Common myeloid progenitor, CD34-positive (primary cell): ENCODE results near the gene CADM2.

ENCODE experiments used
- CTCF ChIA-PET: fragments of 350-600 bp; sonication (Branson Sonifier 250); formaldehyde crosslinking; loops from one replicate; lab custom pipeline; 2021; ENCODE audit warnings: antibody characterized with exemption; lab: Charles Lee
- POLR2A ChIA-PET: fragments of 350-600 bp; sonication (Branson Sonifier 250); formaldehyde crosslinking; loops from one replicate; lab custom pipeline; 2021; ENCODE audit warnings: antibody characterized with exemption; lab: Charles Lee
- DNase-seq, 3 donors: peaks; one replicate each; pipeline versions ENCODE4 v3.0.0 to v3.0.0-alpha.2; 2013
- H3K27ac ChIP-seq, 2 experiments: 1 replicate in 1 of 2; 2 replicates in 1 of 2; pipeline ENCODE4 v1.7.0; 2013; ENCODE audit warnings: inconsistent platforms in 2 of 2, low read length in 2 of 2, mild to moderate bottlenecking in 2 of 2, low read depth in 1 of 2, moderate library complexity in 1 of 2; ENCODE audit not compliant: severe bottlenecking in 2 of 2, insufficient read depth in 1 of 2, poor library complexity in 1 of 2
- H3K27me3 ChIP-seq, 5 experiments: replicated peaks in 2 of 5; 1 replicate in 3 of 5; 2 replicates in 2 of 5; pipeline versions ENCODE4 v1.6.1 to v1.7.0; 2013; ENCODE audit warnings: low read length in 4 of 5, mild to moderate bottlenecking in 2 of 5, moderate library complexity in 2 of 5, inconsistent platforms in 1 of 5; ENCODE audit not compliant: insufficient read depth in 5 of 5, control insufficient read depth in 4 of 5
- H3K36me3 ChIP-seq, 4 experiments: 1 replicate in 2 of 4; 2 replicates in 2 of 4; pipeline versions ENCODE4 v1.6.1 to v1.7.0; 2013; ENCODE audit warnings: low read length in 3 of 4, control low read depth in 1 of 4, mild to moderate bottlenecking in 1 of 4; ENCODE audit not compliant: control insufficient read depth in 4 of 4, insufficient read depth in 4 of 4
- H3K4me1 ChIP-seq, 4 experiments: 1 replicate in 3 of 4; 2 replicates in 1 of 4; pipeline versions ENCODE4 v1.6.1 to v1.7.1; 2013; ENCODE audit warnings: low read length in 3 of 4, mild to moderate bottlenecking in 3 of 4, control low read depth in 1 of 4, inconsistent platforms in 1 of 4, moderate library complexity in 1 of 4; ENCODE audit not compliant: control insufficient read depth in 4 of 4, insufficient read depth in 4 of 4; ENCODE audit errors: control extremely low read depth in 1 of 4
- H3K4me3 ChIP-seq, 7 experiments: 1 replicate in 4 of 7; 2 replicates in 3 of 7; pipeline versions ENCODE4 v1.5.1 to v1.7.0; 2013; ENCODE audit warnings: mild to moderate bottlenecking in 7 of 7, low read length in 6 of 7, moderate library complexity in 6 of 7, inconsistent platforms in 2 of 7, low read depth in 2 of 7, control low read depth in 1 of 7; ENCODE audit not compliant: insufficient read depth in 4 of 7, control insufficient read depth in 1 of 7; ENCODE audit errors: extremely low read depth in 1 of 7
- H3K9me3 ChIP-seq, 5 experiments: 1 replicate in 4 of 5; 2 replicates in 1 of 5; pipeline versions ENCODE4 v1.6.1 to v1.7.1; 2013; ENCODE audit warnings: low read length in 4 of 5, mild to moderate bottlenecking in 2 of 5, inconsistent platforms in 1 of 5, low read depth in 1 of 5, moderate library complexity in 1 of 5; ENCODE audit not compliant: control insufficient read depth in 4 of 5, insufficient read depth in 2 of 5; ENCODE audit errors: control extremely low read depth in 1 of 5
- WGBS: methylation state at CpG from one replicate; pipeline ENCODE4 v1.1.5; 2013; ENCODE audit not compliant: insufficient coverage; 5-methylcytosine and 5-hydroxymethylcytosine counted together

CADM2 gene

DNA sequence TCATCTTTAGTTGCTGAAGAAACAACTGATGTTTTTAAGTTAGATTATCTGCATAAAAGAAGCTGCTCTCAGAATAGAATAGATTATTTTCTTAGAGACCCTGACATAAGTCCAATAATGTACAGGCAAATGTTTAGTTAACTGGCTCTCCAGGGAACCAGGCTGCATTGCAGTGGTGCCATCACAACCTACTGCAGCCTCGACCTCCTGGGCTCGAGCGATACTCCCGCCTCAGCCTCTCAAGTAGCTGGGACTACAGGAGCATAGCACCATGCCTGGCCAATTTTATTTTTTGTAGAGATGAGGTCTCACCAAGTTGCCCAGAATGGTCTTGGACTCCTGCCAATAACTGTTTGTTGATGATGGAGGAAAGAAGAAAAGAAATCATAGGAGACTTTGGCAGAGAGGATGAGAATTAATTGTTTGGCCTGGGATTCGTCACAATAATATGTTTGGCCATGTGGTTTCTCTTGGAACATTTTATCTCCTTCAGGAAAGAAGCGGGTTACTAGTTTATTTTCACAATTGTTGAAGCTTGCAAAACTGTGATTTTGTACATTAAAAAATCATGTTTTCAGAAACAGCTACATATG lies 429.2 kb downstream of the CADM2 start:
- no peak for DNase-seq
- 92% methylated on average over 5 of the region's 6 CpGs for WGBS

DNA sequence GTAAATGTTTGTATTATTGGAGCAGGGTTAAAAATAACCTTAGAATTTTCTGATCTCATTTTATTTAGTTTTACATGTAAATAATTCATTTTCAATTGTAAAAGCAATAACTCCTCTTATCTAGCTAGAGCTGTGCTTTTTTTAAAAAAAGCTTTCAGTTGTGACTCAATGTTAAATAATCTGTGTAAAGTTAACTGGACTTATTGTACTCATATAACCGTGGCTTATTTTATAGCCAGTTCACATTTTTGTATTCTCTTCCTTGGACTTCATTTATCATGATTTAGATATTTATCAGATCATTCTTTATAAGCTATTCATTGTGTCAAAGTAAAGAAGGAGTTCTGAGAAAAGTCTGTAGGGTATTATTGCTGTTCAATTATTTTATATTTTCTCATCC lies 435.6 kb downstream of the CADM2 start:
- no CpG with 5 or more reads among the region's 1 CpG for WGBS
- H3K4me1 ChIP-seq = no peaks in the 10 kb centered on the region
- POLR2A ChIA-PET = no interaction called here
- no peak overlapping the region for H3K4me3 ChIP-seq
- no peaks in the 10 kb centered on the region for H3K27me3 ChIP-seq
- H3K36me3 ChIP-seq = no peaks in the 10 kb centered on the region
- CTCF ChIA-PET = no interaction called here
- no peak for DNase-seq
- no peaks in the 10 kb centered on the region for H3K9me3 ChIP-seq
- H3K27ac ChIP-seq = no peak overlapping the region

More for the DNA sequence above, 429.2 kb downstream of the CADM2 start:
- H3K27me3 ChIP-seq = no peaks in the 10 kb centered on the region
- no peaks in the 10 kb centered on the region for H3K36me3 ChIP-seq
- H3K9me3 ChIP-seq = no peaks in the 10 kb centered on the region
- CTCF ChIA-PET = no interaction called here
- H3K27ac ChIP-seq = no peak overlapping the region
- no peaks in the 10 kb centered on the region for H3K4me1 ChIP-seq
- POLR2A ChIA-PET = no interaction called here
- H3K4me3 ChIP-seq = no peak overlapping the region

DNA sequence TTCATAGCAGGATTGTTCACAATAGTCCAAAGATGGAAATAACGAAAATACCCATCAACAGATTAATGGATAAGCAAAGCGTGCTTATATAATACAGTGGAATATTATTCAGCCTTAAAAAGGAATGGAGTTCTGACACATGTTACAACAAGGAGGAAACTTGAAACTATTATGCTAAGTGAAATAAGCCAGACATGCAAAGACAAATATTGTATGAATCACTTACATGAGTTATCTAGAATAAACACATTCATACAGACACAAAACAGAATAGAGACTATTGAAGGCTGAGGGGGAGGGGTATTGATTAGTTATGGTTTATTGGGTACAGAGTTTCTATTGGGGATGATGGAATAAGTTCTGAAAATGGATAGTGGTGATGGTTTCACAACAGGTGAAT lies 438.6 kb downstream of the CADM2 start:
- H3K4me1 ChIP-seq = no peaks in the 10 kb centered on the region
- no peak overlapping the region for H3K27ac ChIP-seq
- no peaks in the 10 kb centered on the region for H3K9me3 ChIP-seq
- POLR2A ChIA-PET = no interaction called here
- CTCF ChIA-PET = no interaction called here
- H3K27me3 ChIP-seq = no peaks in the 10 kb centered on the region
- no peaks in the 10 kb centered on the region for H3K36me3 ChIP-seq
- no peak overlapping the region for H3K4me3 ChIP-seq
- no peak for DNase-seq
- no CpG with 5 or more reads among the region's 2 CpGs for WGBS

DNA sequence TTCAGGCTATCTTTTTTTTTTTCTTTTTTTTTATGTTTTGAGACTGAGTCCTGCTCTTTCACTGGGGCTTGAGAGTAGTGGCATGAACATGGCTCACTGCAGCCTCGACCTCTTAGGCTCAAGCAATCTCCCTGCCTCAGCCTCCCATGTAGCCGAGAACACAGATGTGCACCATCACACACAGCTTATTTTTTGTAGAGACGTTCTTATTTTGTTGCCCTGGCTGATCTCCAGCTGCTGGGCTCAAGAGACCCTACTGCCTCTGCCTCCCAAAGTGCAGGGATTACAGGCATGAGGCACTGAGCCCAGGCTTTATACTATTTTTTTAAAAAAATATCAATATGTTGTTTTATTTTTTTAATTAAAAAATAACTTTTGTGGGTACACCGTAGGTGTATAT lies 467.3 kb downstream of the CADM2 start:
- no peaks in the 10 kb centered on the region for H3K4me1 ChIP-seq
- DNase-seq = no peak
- no peak overlapping the region for H3K4me3 ChIP-seq
- 90% methylated on average over 3 of the region's 4 CpGs for WGBS
- H3K36me3 ChIP-seq = no peaks in the 10 kb centered on the region
- CTCF ChIA-PET = no interaction called here
- H3K27ac ChIP-seq = no peak overlapping the region
- POLR2A ChIA-PET = interaction anchor here (0.6 kb wide), 1 partner anchor 47 kb away, joined by 4 read pairs; no protein-coding TSS in a partner anchor
- no peaks in the 10 kb centered on the region for H3K9me3 ChIP-seq
- no peaks in the 10 kb centered on the region for H3K27me3 ChIP-seq

DNA sequence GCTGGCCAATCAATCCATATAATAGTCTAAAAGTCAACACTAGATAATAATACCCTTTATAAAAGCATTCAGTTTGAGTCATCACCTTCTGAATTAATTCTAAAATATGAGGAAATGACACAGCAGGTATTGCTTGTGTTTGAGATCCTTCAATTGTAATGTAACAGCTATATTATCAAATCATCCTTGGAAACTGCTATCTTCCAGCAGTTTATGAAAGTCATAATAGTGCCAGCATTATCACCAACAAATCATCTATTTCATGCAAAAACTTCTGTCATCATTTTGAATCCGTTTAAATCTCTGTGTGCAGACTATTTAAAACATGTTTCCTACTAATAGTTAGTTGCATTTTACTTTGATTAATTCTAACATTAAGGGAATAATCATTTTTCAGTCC lies 468.7 kb downstream of the CADM2 start:
- DNase-seq = no peak
- Histone ChIP-seq H3K27ac (no peak overlapping the region), H3K4me3 (no peak overlapping the region), H3K9me3 (no peaks in the 10 kb centered on the region), H3K36me3 (no peaks in the 10 kb centered on the region), H3K4me1 (no peaks in the 10 kb centered on the region), H3K27me3 (no peaks in the 10 kb centered on the region)
- WGBS = no CpG with 5 or more reads among the region's 1 CpG
- CTCF ChIA-PET = no interaction called here
- POLR2A ChIA-PET = no interaction called here

DNA sequence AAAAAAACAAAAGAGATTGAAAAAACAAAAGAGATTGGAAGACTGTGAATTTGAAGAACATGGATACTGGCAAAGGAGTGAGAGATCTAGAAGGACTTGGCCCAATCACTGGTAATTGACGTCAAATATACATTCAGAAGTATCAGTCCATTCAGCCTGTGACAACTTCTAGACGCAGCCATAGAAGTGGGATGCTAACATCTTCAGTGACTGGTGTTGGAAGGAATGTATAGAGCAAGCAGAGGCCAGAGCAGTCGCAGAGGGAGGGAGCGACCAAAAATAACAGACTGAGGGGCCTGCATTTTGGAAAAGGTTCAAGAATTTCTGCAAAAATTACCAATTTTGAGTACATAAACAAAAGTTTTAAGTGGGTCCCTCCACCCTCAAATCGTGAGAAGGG lies 473.3 kb downstream of the CADM2 start:
- ChIA-PET CTCF (no interaction called here), POLR2A (no interaction called here)
- no peaks in the 10 kb centered on the region for H3K27me3 ChIP-seq
- H3K27ac ChIP-seq = no peak overlapping the region
- no peaks in the 10 kb centered on the region for H3K4me1 ChIP-seq
- no peak overlapping the region for H3K4me3 ChIP-seq
- H3K36me3 ChIP-seq = no peaks in the 10 kb centered on the region
- no peak for DNase-seq
- H3K9me3 ChIP-seq = no peaks in the 10 kb centered on the region
- WGBS = 92% methylated on average over 2 of the region's 5 CpGs

DNA sequence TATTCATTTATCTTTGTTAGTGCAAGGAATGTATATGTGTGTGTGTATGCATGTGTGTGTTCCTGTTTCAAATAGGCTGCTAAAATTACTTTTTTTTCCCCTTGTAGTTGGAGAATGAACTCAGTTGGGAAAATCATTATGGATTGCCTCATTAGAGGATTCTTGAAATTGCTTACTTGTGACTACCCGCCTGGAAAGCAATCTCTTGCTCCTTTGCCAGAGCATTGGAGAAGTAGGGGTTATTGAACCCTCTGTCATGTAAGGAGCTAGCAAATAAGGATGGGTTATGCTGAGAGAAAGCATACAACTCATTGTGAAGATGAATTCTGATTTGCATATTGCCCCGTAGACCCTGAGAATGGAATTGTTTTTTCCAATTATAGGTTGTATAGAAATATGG lies 474.5 kb downstream of the CADM2 start:
- DNase-seq = no peak
- Histone ChIP-seq H3K36me3 (no peaks in the 10 kb centered on the region), H3K4me1 (no peaks in the 10 kb centered on the region), H3K27me3 (no peaks in the 10 kb centered on the region), H3K4me3 (no peak overlapping the region), H3K9me3 (no peaks in the 10 kb centered on the region), H3K27ac (no peak overlapping the region)
- ChIA-PET CTCF (no interaction called here), POLR2A (no interaction called here)
- WGBS = 100% methylated on average over 1 of the region's 2 CpGs
